ENCODE measurements around the gene POTEB3.
"Not testable (repeated sequence)": the region's sequence is repeated elsewhere in the genome, so short reads cannot be mapped to it uniquely, and the experiment has no call there.

- not testable (repeated sequence) for TF ChIP-seq EZH2 (IDR thresholded peaks at IDR 0.05; ENCODE audit: low read depth); CTCF (conservative IDR thresholded peaks at IDR 0.05)
Measured at GRCh38 chr15:21440399-21440798, at the start of gene POTEB3.
